ENCODE measurements around the gene PLAA.

DNA sequence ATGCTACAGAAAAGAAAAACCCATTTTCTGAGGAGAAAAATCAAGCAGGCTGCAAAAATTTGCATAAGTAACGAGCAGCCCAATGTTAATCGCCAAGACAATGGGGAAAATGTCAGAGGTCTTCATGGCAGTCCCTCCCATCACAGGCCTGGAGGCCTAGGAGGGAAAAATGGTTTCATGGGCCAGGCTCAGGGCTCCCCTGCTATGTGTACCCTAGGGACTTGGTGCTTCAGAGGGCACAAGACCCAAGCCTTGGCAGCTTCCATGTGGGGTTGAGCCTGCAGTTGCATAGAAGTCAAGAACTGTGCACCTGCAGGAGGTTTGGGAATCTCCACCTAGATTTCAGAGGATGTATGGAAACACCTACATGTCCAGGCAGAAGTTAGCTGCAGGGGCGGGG lies 64.9 kb downstream of the PLAA start:
- TF ChIP-seq, protein P1, sequence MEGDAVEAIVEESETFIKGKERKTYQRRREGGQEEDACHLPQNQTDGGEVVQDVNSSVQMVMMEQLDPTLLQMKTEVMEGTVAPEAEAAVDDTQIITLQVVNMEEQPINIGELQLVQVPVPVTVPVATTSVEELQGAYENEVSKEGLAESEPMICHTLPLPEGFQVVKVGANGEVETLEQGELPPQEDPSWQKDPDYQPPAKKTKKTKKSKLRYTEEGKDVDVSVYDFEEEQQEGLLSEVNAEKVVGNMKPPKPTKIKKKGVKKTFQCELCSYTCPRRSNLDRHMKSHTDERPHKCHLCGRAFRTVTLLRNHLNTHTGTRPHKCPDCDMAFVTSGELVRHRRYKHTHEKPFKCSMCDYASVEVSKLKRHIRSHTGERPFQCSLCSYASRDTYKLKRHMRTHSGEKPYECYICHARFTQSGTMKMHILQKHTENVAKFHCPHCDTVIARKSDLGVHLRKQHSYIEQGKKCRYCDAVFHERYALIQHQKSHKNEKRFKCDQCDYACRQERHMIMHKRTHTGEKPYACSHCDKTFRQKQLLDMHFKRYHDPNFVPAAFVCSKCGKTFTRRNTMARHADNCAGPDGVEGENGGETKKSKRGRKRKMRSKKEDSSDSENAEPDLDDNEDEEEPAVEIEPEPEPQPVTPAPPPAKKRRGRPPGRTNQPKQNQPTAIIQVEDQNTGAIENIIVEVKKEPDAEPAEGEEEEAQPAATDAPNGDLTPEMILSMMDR (IDR thresholded peaks at IDR 0.05), result no peak
- TF ChIP-seq POLR2A (IDR thresholded peaks at IDR 0.05), result no peak
- no peak for TF ChIP-seq POLR2AphosphoS5 (IDR thresholded peaks at IDR 0.05)
- no peak for TF ChIP-seq EP300 (IDR thresholded peaks at IDR 0.05)

Data from sigmoid colon (tissue), 4 donors.